PFSK-1 (cell line): ENCODE data around the gene PLEKHJ1.

Source experiments
- FOXP2 ChIP-seq: optimal IDR thresholded peaks from 2 replicates; pipeline ENCODE3; 2011; ENCODE audit warnings: borderline replicate concordance, control low read depth, inconsistent platforms; ENCODE audit not compliant: insufficient read depth; ENCODE audit errors: extremely low read length, extremely low read depth
- POLR2AphosphoS5 ChIP-seq: IDR thresholded peaks from 2 replicates; pipeline ENCODE4 v1.6.1; 2012; ENCODE audit warnings: low read depth, mild to moderate bottlenecking, control low read depth, low read length, moderate library complexity
- REST ChIP-seq, 2 experiments: IDR thresholded peaks; 2 replicates each; pipeline versions ENCODE4 v1.6.1 to v1.8.0; 2011 to 2012; ENCODE audit warnings: low read depth in 2 of 2, low read length in 2 of 2, control low read depth in 1 of 2, inconsistent platforms in 1 of 2, mild to moderate bottlenecking in 1 of 2, moderate library complexity in 1 of 2; ENCODE audit not compliant: insufficient read depth in 1 of 2
- SIN3A ChIP-seq: IDR thresholded peaks from 2 replicates; pipeline ENCODE4 v1.6.1; 2012; ENCODE audit warnings: mild to moderate bottlenecking, low read length, moderate library complexity, borderline replicate concordance; ENCODE audit not compliant: insufficient read depth
- TAF1 ChIP-seq: IDR thresholded peaks from 2 replicates; pipeline ENCODE4 v1.6.1; 2012; ENCODE audit warnings: low read length, control low read depth, borderline replicate concordance; ENCODE audit not compliant: insufficient read depth

- TF ChIP-seq POLR2AphosphoS5: no peak
- no peak for TF ChIP-seq TAF1
- TF ChIP-seq SIN3A: no peak
- TF ChIP-seq REST (IDR thresholded peaks at IDR 0.05; ENCODE audit: insufficient read depth in 1 of 2, low read depth in 2 of 2, low read length in 2 of 2): no peak
- TF ChIP-seq FOXP2: peak; percentile 14
Observed at GRCh38 chr19:2214251-2214650, 21.9 kb downstream of the PLEKHJ1 start.
